CD4-positive, alpha-beta T cell (primary cell): ENCODE measurements around the gene RPL22. TPM values are rescaled to one million over a fixed set of nuclear protein-coding genes. Genes with fewer than 3 reads are reported as not detected.

Experiments
- ATAC-seq: fragments of 200-7000 bp; cut with Tn5 transposase; one replicate; pipeline ENCODE4 v1.10.0; 2022; ENCODE audit warnings: mild to moderate bottlenecking; ENCODE audit not compliant: poor library complexity
- CTCF ChIA-PET: fragments of 350-600 bp; sonication (Branson Sonifier 250); formaldehyde crosslinking; loops from one replicate; lab custom pipeline; 2021; ENCODE audit warnings: antibody characterized with exemption, inconsistent platforms; lab: Charles Lee
- POLR2A ChIA-PET: fragments of 350-600 bp; sonication (Branson Sonifier 250); formaldehyde crosslinking; loops from one replicate; lab custom pipeline; 2021; ENCODE audit warnings: antibody characterized with exemption, inconsistent platforms; lab: Charles Lee
- DNase-seq, 14 experiments: peaks; one replicate each; pipeline ENCODE4 v3.0.0-alpha.2; 2013 to 2020; ENCODE audit warnings: mixed read lengths in 2 of 14
- H3K27ac ChIP-seq, 2 donors: one replicate each; pipeline versions ENCODE4 v1.5.1 to v1.7.0; 2013; ENCODE audit warnings: low read length in 2 of 2, low read depth in 1 of 2, mild to moderate bottlenecking in 1 of 2
- H3K27me3 ChIP-seq, 2 experiments: 1 replicate in 1 of 2; 2 replicates in 1 of 2; pipeline versions ENCODE4 v1.6.1 to v1.7.0; 2013; ENCODE audit warnings: low read length in 2 of 2, control low read depth in 1 of 2, mild to moderate bottlenecking in 1 of 2, moderate library complexity in 1 of 2; ENCODE audit not compliant: insufficient read depth in 2 of 2, control insufficient read depth in 1 of 2
- H3K36me3 ChIP-seq: one replicate; pipeline ENCODE4 v1.6.1; 2013; ENCODE audit warnings: low read length, control low read depth; ENCODE audit not compliant: insufficient read depth
- H3K4me1 ChIP-seq: one replicate; pipeline ENCODE4 v1.6.1; 2013; ENCODE audit warnings: low read length, control low read depth; ENCODE audit not compliant: insufficient read depth
- H3K4me3 ChIP-seq: one replicate; pipeline ENCODE4 v1.5.1; 2013; ENCODE audit warnings: mild to moderate bottlenecking, low read length, moderate library complexity
- H3K9me3 ChIP-seq, 2 experiments: 1 replicate in 1 of 2; 2 replicates in 1 of 2; pipeline versions ENCODE4 v1.6.1 to v1.7.0; 2013; ENCODE audit warnings: low read length in 2 of 2, mild to moderate bottlenecking in 2 of 2, control low read depth in 1 of 2, moderate library complexity in 1 of 2; ENCODE audit not compliant: control insufficient read depth in 1 of 2, insufficient read depth in 1 of 2
- H3K27ac Mint-ChIP-seq: one replicate; pipeline ENCODE4 v1.8.0; 2020; ENCODE audit warnings: mixed read lengths
- H3K27me3 Mint-ChIP-seq: one replicate; pipeline ENCODE4 v1.8.0; 2021; ENCODE audit warnings: mixed read lengths
- H3K36me3 Mint-ChIP-seq: one replicate; pipeline ENCODE4 v1.8.0; 2021; ENCODE audit warnings: low read depth, mixed read lengths
- H3K4me1 Mint-ChIP-seq: one replicate; pipeline ENCODE4 v1.8.0; 2021; ENCODE audit warnings: low read depth, mixed read lengths
- H3K4me3 Mint-ChIP-seq: one replicate; pipeline ENCODE4 v1.8.0; 2020; ENCODE audit warnings: mild to moderate bottlenecking, mixed read lengths
- H3K9me3 Mint-ChIP-seq: one replicate; pipeline ENCODE4 v1.8.0; 2020; ENCODE audit warnings: mixed read lengths
- intact Hi-C, 2 experiments: fragments of 100-400 bp; cut with DNase I in 1 of 2; cut with micrococcal nuclease in 1 of 2; formaldehyde crosslinking; loops; one replicate each; pipeline versions ENCODE4 v1.15.1 to v1.9.0; 2023 to 2025; cut with DNase I, micrococcal nuclease
- total RNA-seq, 174 experiments: library from RNA in 2 of 174; stranded (reverse) in 2 of 174; gene quantifications; one replicate each; pipeline ENCODE4 v1.2.3 and lab custom pipeline; 2021 to 2026
- TF ChIP-seq, protein P1 (sequence below): fragments of 200-600 bp; IDR thresholded peaks from one replicate; pipeline ENCODE4 v1.8.0; 2022; ENCODE audit warnings: antibody characterized with exemption, mild to moderate bottlenecking

RPL22 gene
- total RNA-seq, 2 experiments from 2014 or later: 620 to 652 TPM

DNA sequence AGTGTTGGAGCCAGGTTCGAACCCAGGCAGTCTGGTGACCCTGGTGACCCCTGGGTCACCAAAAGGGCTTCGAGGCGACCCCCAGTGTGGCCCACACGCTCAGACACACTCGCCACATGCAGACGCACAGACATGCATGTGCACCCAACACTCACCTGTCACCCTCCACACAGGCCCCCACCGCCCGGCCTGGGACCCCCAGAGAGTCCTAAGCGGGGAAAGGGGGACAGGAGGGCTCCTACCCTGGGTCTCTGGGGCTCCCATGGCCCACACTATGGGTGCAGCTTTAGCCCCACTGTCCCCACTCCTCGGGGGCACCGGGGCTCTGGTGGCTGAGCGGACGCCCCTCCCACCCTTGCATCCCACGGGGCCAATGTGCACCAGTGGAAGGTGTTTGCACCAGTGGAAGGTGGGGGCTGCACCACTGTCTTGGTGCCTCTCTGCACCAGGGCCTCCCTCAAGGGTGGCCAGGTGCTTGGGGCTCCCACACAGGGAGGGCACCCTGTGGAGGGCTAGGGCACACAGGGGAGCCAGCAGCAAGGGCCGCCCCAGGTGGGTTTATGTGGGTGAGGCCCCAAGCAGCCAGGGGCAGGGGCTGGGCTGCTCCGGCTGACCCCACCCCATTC is 29.2 kb downstream of the RPL22 start:
- no peaks in the 10 kb centered on the region for H3K36me3 ChIP-seq
- no peaks in the 10 kb centered on the region for H3K4me1 Mint-ChIP-seq
- no peak overlapping the region for H3K27ac ChIP-seq
- H3K4me3 ChIP-seq: no peak overlapping the region
- DNase-seq (no peak), ATAC-seq (no peak)
- TF ChIP-seq, protein P1, sequence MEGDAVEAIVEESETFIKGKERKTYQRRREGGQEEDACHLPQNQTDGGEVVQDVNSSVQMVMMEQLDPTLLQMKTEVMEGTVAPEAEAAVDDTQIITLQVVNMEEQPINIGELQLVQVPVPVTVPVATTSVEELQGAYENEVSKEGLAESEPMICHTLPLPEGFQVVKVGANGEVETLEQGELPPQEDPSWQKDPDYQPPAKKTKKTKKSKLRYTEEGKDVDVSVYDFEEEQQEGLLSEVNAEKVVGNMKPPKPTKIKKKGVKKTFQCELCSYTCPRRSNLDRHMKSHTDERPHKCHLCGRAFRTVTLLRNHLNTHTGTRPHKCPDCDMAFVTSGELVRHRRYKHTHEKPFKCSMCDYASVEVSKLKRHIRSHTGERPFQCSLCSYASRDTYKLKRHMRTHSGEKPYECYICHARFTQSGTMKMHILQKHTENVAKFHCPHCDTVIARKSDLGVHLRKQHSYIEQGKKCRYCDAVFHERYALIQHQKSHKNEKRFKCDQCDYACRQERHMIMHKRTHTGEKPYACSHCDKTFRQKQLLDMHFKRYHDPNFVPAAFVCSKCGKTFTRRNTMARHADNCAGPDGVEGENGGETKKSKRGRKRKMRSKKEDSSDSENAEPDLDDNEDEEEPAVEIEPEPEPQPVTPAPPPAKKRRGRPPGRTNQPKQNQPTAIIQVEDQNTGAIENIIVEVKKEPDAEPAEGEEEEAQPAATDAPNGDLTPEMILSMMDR: no peak
- no peaks in the 10 kb centered on the region for H3K9me3 Mint-ChIP-seq
- no peak overlapping the region for H3K27ac Mint-ChIP-seq
- H3K4me3 Mint-ChIP-seq: no peak overlapping the region
- H3K27me3 Mint-ChIP-seq: peaks cover 16% of the 10 kb centered on the region
- intact Hi-C loops: no loop called here
- no peaks in the 10 kb centered on the region for H3K9me3 ChIP-seq
- no peaks in the 10 kb centered on the region for H3K4me1 ChIP-seq
- POLR2A ChIA-PET: no interaction called here
- CTCF ChIA-PET: no interaction called here
- peaks cover 8 to 13% of the 10 kb centered on the region in 2 experiments for H3K27me3 ChIP-seq
- H3K36me3 Mint-ChIP-seq: no peaks in the 10 kb centered on the region

DNA sequence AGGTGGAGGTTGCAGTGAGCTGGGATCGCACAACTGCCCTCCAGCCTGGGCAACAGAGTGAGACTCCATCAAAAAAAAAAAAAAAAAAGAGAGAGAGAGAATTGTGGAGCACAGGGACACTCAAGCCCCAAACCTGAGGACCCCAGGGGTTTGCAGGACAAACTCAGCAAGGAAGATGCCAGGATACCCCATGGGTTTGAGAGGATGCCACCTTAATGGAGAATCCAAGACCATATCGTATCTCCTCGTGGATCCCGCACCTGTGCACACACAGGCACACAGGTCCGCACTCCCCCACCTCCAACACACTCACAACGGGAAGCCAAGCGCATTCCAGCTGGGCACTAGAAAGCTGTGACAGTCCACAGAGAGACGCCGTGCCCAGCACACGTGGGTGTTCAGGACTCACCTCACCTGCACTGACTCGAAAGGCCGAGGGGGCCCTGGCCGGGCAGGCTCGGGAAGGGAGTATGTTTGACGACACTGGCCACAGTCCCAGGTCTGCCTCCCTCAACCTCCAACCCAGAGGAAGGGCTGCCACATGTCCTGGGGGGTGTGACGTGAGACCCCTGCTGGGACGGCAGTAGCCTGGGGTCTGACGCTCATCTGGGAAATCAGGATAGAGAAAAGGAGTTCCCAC is 30.3 kb downstream of the RPL22 start:
- peaks cover 6 to 9% of the 10 kb centered on the region in 2 experiments for H3K27me3 ChIP-seq
- Mint-ChIP-seq H3K36me3 (no peaks in the 10 kb centered on the region), H3K9me3 (no peaks in the 10 kb centered on the region), H3K4me1 (no peaks in the 10 kb centered on the region), H3K4me3 (no peak overlapping the region), H3K27me3 (peaks cover 24% of the 10 kb centered on the region), H3K27ac (no peak overlapping the region)
- no peaks in the 10 kb centered on the region for H3K4me1 ChIP-seq
- H3K9me3 ChIP-seq: no peaks in the 10 kb centered on the region
- ChIA-PET CTCF (no interaction called here), POLR2A (no interaction called here)
- H3K4me3 ChIP-seq: no peak overlapping the region
- no peak for ATAC-seq
- H3K27ac ChIP-seq: no peak overlapping the region
- no peaks in the 10 kb centered on the region for H3K36me3 ChIP-seq
- no peak for DNase-seq
- intact Hi-C loops: no loop called here
- TF ChIP-seq, protein P1: no peak

DNA sequence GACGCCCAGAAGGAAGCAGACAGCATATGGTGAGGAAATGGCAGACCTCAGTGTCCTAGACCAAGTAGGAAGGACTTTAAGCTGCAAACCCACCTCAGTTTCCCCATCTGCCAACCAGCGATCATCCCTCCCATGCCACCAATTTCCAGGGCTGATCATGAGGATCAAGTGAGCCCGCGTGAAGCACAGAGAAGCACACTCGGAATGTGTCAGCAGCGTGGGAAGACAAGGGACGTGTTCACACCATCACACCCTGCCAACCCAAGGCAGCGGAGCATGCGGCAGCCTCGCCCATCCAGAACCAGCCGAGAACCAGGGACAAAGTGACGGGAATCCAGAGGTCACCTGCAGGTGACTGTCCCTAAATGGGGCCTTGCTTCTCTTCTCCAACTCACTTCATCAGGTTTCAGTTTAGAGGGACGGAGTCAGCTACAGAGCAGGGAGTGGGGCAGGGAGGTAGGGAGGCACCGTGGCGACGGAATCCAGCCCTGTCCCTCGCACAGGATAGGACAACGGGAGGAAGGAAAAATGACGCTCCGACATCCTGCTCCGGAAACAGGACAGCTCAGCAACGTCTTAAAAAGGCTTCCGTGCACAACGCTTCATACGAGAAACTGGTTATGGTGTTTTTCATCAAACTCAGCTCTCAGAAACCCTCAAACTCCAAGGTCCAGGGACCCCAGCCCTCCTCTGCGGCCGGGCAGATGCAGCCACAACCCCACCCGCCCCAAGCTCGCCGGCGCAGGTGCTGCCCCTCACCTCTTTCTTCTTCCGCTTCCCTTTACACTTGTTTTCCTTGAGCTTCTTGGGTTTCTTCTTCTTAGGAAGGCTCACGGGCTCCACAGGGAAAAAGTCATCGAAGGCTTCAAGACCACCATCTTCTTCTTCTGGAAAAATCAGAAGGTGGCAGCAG is 31.7 kb downstream of the RPL22 start:
- H3K4me1 Mint-ChIP-seq: no peaks in the 10 kb centered on the region
- no peaks in the 10 kb centered on the region for H3K36me3 ChIP-seq
- TF ChIP-seq, protein P1: no peak
- peaks cover 26% of the 10 kb centered on the region for H3K27me3 Mint-ChIP-seq
- intact Hi-C loops: no loop called here
- peaks cover 0 to 6% of the 10 kb centered on the region in 2 experiments for H3K9me3 ChIP-seq
- no peak overlapping the region for H3K4me3 ChIP-seq
- H3K4me1 ChIP-seq: no peaks in the 10 kb centered on the region
- no peak overlapping the region for H3K27ac ChIP-seq
- DNase-seq (no peak), ATAC-seq (no peak)
- no peak overlapping the region for H3K27ac Mint-ChIP-seq
- H3K27me3 ChIP-seq: peaks cover 4 to 9% of the 10 kb centered on the region in 2 experiments
- no peaks in the 10 kb centered on the region for H3K36me3 Mint-ChIP-seq
- no peaks in the 10 kb centered on the region for H3K9me3 Mint-ChIP-seq
- POLR2A ChIA-PET: no interaction called here
- H3K4me3 Mint-ChIP-seq: no peak overlapping the region
- CTCF ChIA-PET: no interaction called here
